Glutamatergic neuron (in vitro differentiated cells): ENCODE data around the gene RTP3. TPM values are rescaled to one million over a fixed set of nuclear protein-coding genes. Genes with fewer than 3 reads are reported as not detected.

Source experiments
- DNase-seq: peaks from one replicate; pipeline ENCODE4 v3.0.0; 2022
- H3K27ac Mint-ChIP-seq: one replicate; pipeline ENCODE4 v1.8.0; 2020; ENCODE audit warnings: mild to moderate bottlenecking, mixed read lengths, inconsistent platforms; ENCODE audit not compliant: unreplicated experiment
- H3K27me3 Mint-ChIP-seq: one replicate; pipeline ENCODE4 v1.8.0; 2020; ENCODE audit warnings: mild to moderate bottlenecking, moderate library complexity, mixed read lengths, inconsistent platforms; ENCODE audit not compliant: unreplicated experiment
- H3K36me3 Mint-ChIP-seq: one replicate; pipeline ENCODE4 v1.8.0; 2020; ENCODE audit warnings: mild to moderate bottlenecking, mixed read lengths, inconsistent platforms; ENCODE audit not compliant: unreplicated experiment
- H3K4me1 Mint-ChIP-seq: one replicate; pipeline ENCODE4 v1.8.0; 2020; ENCODE audit warnings: mild to moderate bottlenecking, low read depth, mixed read lengths, inconsistent platforms; ENCODE audit not compliant: unreplicated experiment
- H3K4me3 Mint-ChIP-seq: one replicate; pipeline ENCODE4 v1.8.0; 2020; ENCODE audit warnings: mild to moderate bottlenecking, mixed read lengths, inconsistent platforms; ENCODE audit not compliant: unreplicated experiment
- H3K9me3 Mint-ChIP-seq: one replicate; pipeline ENCODE4 v1.8.0; 2020; ENCODE audit warnings: mild to moderate bottlenecking, moderate library complexity, mixed read lengths, inconsistent platforms; ENCODE audit not compliant: unreplicated experiment
- total RNA-seq: library from RNA; stranded (reverse); fragmentation: NEBNext Ultra II Directional; extraction: Animal tissue kit (Norgen Biotek cat#: 25700); gene quantifications from one replicate; pipeline ENCODE4 v1.2.1, GENCODE V29; 2021; ENCODE audit not compliant: unreplicated experiment
- TF ChIP-seq, protein P1 (sequence below): fragments of 200-600 bp; sonication (generic); IDR thresholded peaks from one replicate; pipeline ENCODE4 v1.5.0; 2021; ENCODE audit not compliant: partially characterized antibody, unreplicated experiment

Gene RTP3
- total RNA-seq, 1 donor from 2014 or later: not detected

GRCh38 chr3:46464326-46465195 is 33.2 kb upstream of the RTP3 start, which contains the start of gene LTF:
TSS of gene LTF (minus strand) at chr3:46464905. CDS start at chr3:46464867, 38 bp downstream.
- TF ChIP-seq, protein P1, sequence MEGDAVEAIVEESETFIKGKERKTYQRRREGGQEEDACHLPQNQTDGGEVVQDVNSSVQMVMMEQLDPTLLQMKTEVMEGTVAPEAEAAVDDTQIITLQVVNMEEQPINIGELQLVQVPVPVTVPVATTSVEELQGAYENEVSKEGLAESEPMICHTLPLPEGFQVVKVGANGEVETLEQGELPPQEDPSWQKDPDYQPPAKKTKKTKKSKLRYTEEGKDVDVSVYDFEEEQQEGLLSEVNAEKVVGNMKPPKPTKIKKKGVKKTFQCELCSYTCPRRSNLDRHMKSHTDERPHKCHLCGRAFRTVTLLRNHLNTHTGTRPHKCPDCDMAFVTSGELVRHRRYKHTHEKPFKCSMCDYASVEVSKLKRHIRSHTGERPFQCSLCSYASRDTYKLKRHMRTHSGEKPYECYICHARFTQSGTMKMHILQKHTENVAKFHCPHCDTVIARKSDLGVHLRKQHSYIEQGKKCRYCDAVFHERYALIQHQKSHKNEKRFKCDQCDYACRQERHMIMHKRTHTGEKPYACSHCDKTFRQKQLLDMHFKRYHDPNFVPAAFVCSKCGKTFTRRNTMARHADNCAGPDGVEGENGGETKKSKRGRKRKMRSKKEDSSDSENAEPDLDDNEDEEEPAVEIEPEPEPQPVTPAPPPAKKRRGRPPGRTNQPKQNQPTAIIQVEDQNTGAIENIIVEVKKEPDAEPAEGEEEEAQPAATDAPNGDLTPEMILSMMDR: no peak
- peaks cover 6% of the 10 kb centered on the region for H3K9me3 Mint-ChIP-seq
- peaks cover 14% of the 10 kb centered on the region for H3K36me3 Mint-ChIP-seq
- peaks cover 3% of the 10 kb centered on the region for H3K4me1 Mint-ChIP-seq
- H3K27ac Mint-ChIP-seq: no peak within 1 kb of the TSS
- no peak within 1 kb of the TSS for H3K4me3 Mint-ChIP-seq
- H3K27me3 Mint-ChIP-seq: peaks cover 3% of the 10 kb centered on the region
- DNase-seq: no peak

DNA sequence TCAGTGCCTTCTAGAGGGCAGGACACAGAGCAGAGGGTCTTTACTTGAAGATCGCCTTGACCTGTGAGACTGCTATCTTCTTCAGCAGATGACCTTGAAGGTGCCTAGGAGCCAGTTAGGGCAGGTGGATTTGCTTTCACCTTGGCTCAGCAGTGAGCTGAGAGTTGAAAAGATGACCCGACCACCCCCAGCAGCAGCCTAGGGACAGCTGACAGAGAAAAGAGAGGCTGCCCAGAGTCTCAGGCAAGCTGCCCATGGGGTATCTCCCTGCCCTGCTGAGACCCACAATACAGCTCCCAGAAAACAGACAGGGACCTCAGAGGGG is 32.6 kb upstream of the RTP3 start:
- DNase-seq: no peak
- peaks cover 3% of the 10 kb centered on the region for H3K27me3 Mint-ChIP-seq
- no peak overlapping the region for H3K4me3 Mint-ChIP-seq
- H3K4me1 Mint-ChIP-seq: peaks cover 3% of the 10 kb centered on the region
- H3K9me3 Mint-ChIP-seq: peaks cover 5% of the 10 kb centered on the region
- TF ChIP-seq, protein P1: no peak
- H3K36me3 Mint-ChIP-seq: peaks cover 11% of the 10 kb centered on the region
- H3K27ac Mint-ChIP-seq: no peak overlapping the region

GRCh38 chr3:46466273-46466672 is 31.5 kb upstream of the RTP3 start:
- TF ChIP-seq, protein P1: no peak
- H3K27ac Mint-ChIP-seq: no peak overlapping the region

DNA sequence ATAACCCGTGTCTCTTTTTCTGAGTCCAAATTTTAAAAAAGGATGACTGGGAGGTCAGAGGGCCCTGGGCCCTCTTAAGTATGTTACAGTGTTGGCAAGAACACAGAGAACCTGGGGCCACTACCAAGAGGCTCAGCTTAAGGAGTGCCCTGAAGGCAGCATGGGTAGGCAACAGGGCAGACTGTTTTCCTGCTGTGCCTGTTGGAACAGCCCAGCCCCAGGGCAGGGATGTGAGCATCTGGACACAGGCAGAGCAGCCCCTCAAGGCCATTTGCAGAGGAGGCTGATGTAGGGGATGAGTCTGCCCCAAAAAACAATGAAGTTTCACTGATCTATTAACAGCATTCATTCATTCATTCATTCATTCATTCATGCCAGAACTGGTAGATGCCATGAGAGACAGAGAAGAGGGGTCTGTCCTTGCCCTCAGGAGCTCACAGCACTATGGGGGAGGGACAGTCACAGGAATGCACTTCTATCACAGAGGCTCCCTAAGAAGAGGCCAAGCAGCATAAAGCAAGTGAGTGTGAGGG is 30.8 kb upstream of the RTP3 start:
- peaks cover 4% of the 10 kb centered on the region for H3K9me3 Mint-ChIP-seq
- no peak overlapping the region for H3K27ac Mint-ChIP-seq
- no peak for DNase-seq
- H3K4me1 Mint-ChIP-seq: peaks cover 5% of the 10 kb centered on the region
- H3K4me3 Mint-ChIP-seq: no peak overlapping the region
- peaks cover 4% of the 10 kb centered on the region for H3K27me3 Mint-ChIP-seq
- H3K36me3 Mint-ChIP-seq: no peaks in the 10 kb centered on the region
- TF ChIP-seq, protein P1: no peak

More at GRCh38 chr3:46466273-46466672, 31.5 kb upstream of the RTP3 start:
- no peak overlapping the region for H3K4me3 Mint-ChIP-seq
- peaks cover 4% of the 10 kb centered on the region for H3K9me3 Mint-ChIP-seq
- no peak for DNase-seq
- peaks cover 4% of the 10 kb centered on the region for H3K27me3 Mint-ChIP-seq
- H3K36me3 Mint-ChIP-seq: peaks cover 3% of the 10 kb centered on the region
- H3K4me1 Mint-ChIP-seq: peaks cover 5% of the 10 kb centered on the region

DNA sequence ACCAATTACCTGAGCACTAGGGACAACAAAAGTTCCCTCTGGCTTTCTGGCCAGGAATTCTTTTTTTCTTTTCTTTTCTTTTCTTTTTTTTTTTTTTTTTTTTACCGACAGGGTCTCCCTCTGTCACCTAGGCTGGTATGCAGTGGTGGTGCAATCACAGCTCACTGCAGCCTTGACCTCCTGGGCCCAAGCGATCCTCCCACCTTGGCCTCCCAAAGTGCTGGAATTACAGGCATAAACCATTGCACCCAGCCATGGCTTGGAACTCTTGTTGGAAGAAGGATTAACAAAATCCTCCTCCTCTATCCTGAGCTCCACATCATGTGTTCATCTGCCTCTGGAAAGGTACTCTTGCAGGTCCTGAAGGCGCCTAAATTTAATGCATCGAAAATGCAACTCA is 30.2 kb upstream of the RTP3 start:
- DNase-seq: no peak
- Mint-ChIP-seq H3K27me3 (peaks cover 4% of the 10 kb centered on the region), H3K27ac (no peak overlapping the region), H3K36me3 (no peaks in the 10 kb centered on the region), H3K9me3 (peaks cover 4% of the 10 kb centered on the region), H3K4me3 (no peak overlapping the region), H3K4me1 (peaks cover 5% of the 10 kb centered on the region)
- TF ChIP-seq, protein P1: no peak
